ENCODE measurements around the gene CRLF2.
"Not testable (repeated sequence)": the region's sequence is repeated elsewhere in the genome, so short reads cannot be mapped to it uniquely, and the experiment has no call there.

Gene CRLF2

GRCh38 chrX:1212532-1212931 is at the start of gene CRLF2:
CRLF2 (minus strand) TSS chrX:1212649; CDS start chrX:1212634, 15 bp downstream.
- DNase-seq = no peak

GRCh38 chrX:1261771-1262170 is 49.3 kb upstream of the CRLF2 start:
- not testable (repeated sequence) for DNase-seq

GRCh38 chrX:1261285-1261684 is 48.8 kb upstream of the CRLF2 start:
- no peak for DNase-seq

- DNase-seq = no peak
These were observed 40.4 kb upstream of the CRLF2 start for GRCh38 chrX:1252861-1253260.

GRCh38 chrX:1249101-1249887 is 36.8 kb upstream of the CRLF2 start:
- DNase-seq = peak; percentile 33

GRCh38 chrX:1248331-1249061 is 36.0 kb upstream of the CRLF2 start:
- no peak for DNase-seq

GRCh38 chrX:1246816-1247215 is 34.4 kb upstream of the CRLF2 start:
- DNase-seq = peak; percentile 75

GRCh38 chrX:1244164-1245076 is 32.0 kb upstream of the CRLF2 start:
- no peak for DNase-seq

- no peak for DNase-seq
These were observed 30.5 kb upstream of the CRLF2 start for GRCh38 chrX:1242891-1243402.

GRCh38 chrX:1240551-1240950 is 28.1 kb upstream of the CRLF2 start:
- DNase-seq = not testable (repeated sequence)

GRCh38 chrX:1239681-1240142 is 27.3 kb upstream of the CRLF2 start:
- peak; percentile 18 for DNase-seq

GRCh38 chrX:1231850-1232465 is 19.5 kb upstream of the CRLF2 start:
- no peak for DNase-seq

GRCh38 chrX:1228101-1228500 is 15.7 kb upstream of the CRLF2 start:
- not testable (repeated sequence) for DNase-seq

- DNase-seq = no peak
These were observed 13.8 kb upstream of the CRLF2 start for GRCh38 chrX:1226249-1226648.

GRCh38 chrX:1224954-1225353 is 12.5 kb upstream of the CRLF2 start:
- no peak for DNase-seq

- no peak for DNase-seq
These were observed 10.8 kb upstream of the CRLF2 start for GRCh38 chrX:1223242-1223600.

- DNase-seq = no peak
These were observed 10.2 kb upstream of the CRLF2 start for GRCh38 chrX:1222531-1223241.

- no peak for DNase-seq
These were observed 8.9 kb upstream of the CRLF2 start for GRCh38 chrX:1221296-1221845.

GRCh38 chrX:1218286-1218685 is 5.8 kb upstream of the CRLF2 start:
- no peak for DNase-seq

GRCh38 chrX:1215123-1215823 is 2.8 kb upstream of the CRLF2 start:
- no peak for DNase-seq

GRCh38 chrX:1213971-1214370 is 1.5 kb upstream of the CRLF2 start:
- DNase-seq = no peak
